K562 (cell line): ENCODE results near the gene ITGBL1. TPM values are rescaled to one million over a fixed set of nuclear protein-coding genes. Genes with fewer than 3 reads are reported as not detected.

Experiments used
- ATAC-seq: fragments of 200-7000 bp; cut with Tn5 transposase; 3 replicates; pipeline ENCODE4 v1.9.1; 2020; ENCODE audit warnings: moderate library complexity
- BruUV-seq: library from RNA; stranded (reverse); fragments of 400-500 nt; replicated peaks from 2 replicates; lab custom pipeline; 2021; lab: Mats Ljungman, UMichigan
- CTCF ChIA-PET: fragments of 300-600 bp; formaldehyde crosslinking; extraction: SDS; loops from one replicate; lab custom pipeline; 2021; ENCODE audit warnings: low intra/inter-chr PET ratio; lab: Yijun Ruan, JAX
- POLR2A ChIA-PET: fragments of 300-600, 350-650 bp; sonication (Branson Sonifier 250); formaldehyde crosslinking; extraction: SDS; loops from one replicate; lab custom pipeline; 2021; ENCODE audit warnings: antibody characterized with exemption, inconsistent platforms; lab: Yijun Ruan, JAX
- DNase-seq, 4 experiments: peaks; one replicate each; pipeline versions ENCODE4 v3.0.0 to v3.0.0-alpha.2; 2011 to 2018; ENCODE audit warnings: low spot score in 3 of 4, mixed read lengths in 3 of 4; ENCODE audit errors: extremely low read depth in 1 of 4
- FAIRE-seq: peaks from 2 replicates; lab custom pipeline; 2011; peaks lifted over from hg19 to GRCh38; lab: Jason Lieb, UNC
- H2AFZ ChIP-seq: 2 replicates; pipeline ENCODE4 v1.6.0; 2011; ENCODE audit warnings: low read depth, low read length, control low read depth, inconsistent platforms
- H3K27ac ChIP-seq: fragments of 200-600 bp; 3 replicates; pipeline ENCODE4 v1.8.0; 2011; ENCODE audit warnings: low read depth, mild to moderate bottlenecking, control low read depth, inconsistent platforms, low read length, moderate library complexity, mixed read lengths; ENCODE audit errors: extremely low read depth
- H3K27me3 ChIP-seq, 2 experiments: fragments of 300-600 bp in 1 of 2; 2 replicates in 1 of 2; 3 replicates in 1 of 2; pipeline versions ENCODE4 v1.6.0 to v1.8.0; 2011; ENCODE audit warnings: inconsistent platforms in 2 of 2, low read length in 2 of 2, mild to moderate bottlenecking in 1 of 2, mixed read lengths in 1 of 2, moderate library complexity in 1 of 2; ENCODE audit not compliant: control insufficient read depth in 2 of 2, insufficient read depth in 2 of 2
- H3K36me3 ChIP-seq: fragments of 300-600 bp; 3 replicates; pipeline ENCODE4 v1.8.0; 2011; ENCODE audit warnings: mild to moderate bottlenecking, low read length, inconsistent platforms; ENCODE audit not compliant: control insufficient read depth, insufficient read depth
- H3K4me1 ChIP-seq, 2 experiments: fragments of 200-600 bp in 1 of 2; replicated peaks in 1 of 2; 2 replicates in 1 of 2; 3 replicates in 1 of 2; pipeline versions ENCODE4 v1.5.1 to v1.8.0; 2011; ENCODE audit warnings: inconsistent platforms in 2 of 2, low read length in 2 of 2, mild to moderate bottlenecking in 1 of 2, mixed read lengths in 1 of 2, moderate library complexity in 1 of 2; ENCODE audit not compliant: control insufficient read depth in 2 of 2, insufficient read depth in 2 of 2
- H3K4me2 ChIP-seq: 2 replicates; pipeline ENCODE4 v1.6.1; 2011; ENCODE audit warnings: low read length, control low read depth, inconsistent platforms, mixed read lengths; ENCODE audit not compliant: insufficient read depth
- H3K4me3 ChIP-seq: fragments of 200-600 bp; sonication (generic), shearing (Covaris generic); 2 replicates; pipeline ENCODE4 v1.5.1; 2016; ENCODE audit warnings: control low read depth, inconsistent platforms
- H3K79me2 ChIP-seq: fragments of 200-600 bp; 3 replicates; pipeline ENCODE4 v1.8.0; 2011; ENCODE audit warnings: low read length, inconsistent platforms; ENCODE audit not compliant: control insufficient read depth, insufficient read depth
- H3K9ac ChIP-seq, 2 experiments: 2 replicates each; pipeline versions ENCODE4 v1.6.0 to v1.6.1; 2011; ENCODE audit warnings: low read depth in 2 of 2, low read length in 2 of 2, control low read depth in 1 of 2, inconsistent platforms in 1 of 2, mild to moderate bottlenecking in 1 of 2, mixed read lengths in 1 of 2; ENCODE audit not compliant: insufficient read depth in 1 of 2
- H3K9me1 ChIP-seq: one replicate; pipeline ENCODE4 v1.6.0; 2011; ENCODE audit warnings: inconsistent platforms, mild to moderate bottlenecking, low read length, moderate library complexity; ENCODE audit not compliant: control insufficient read depth, insufficient read depth
- H3K9me3 ChIP-seq: replicated peaks from 2 replicates; pipeline ENCODE4 v1.5.1; 2011; ENCODE audit warnings: low read depth, low read length, inconsistent platforms; ENCODE audit not compliant: control insufficient read depth, insufficient read depth
- H4K20me1 ChIP-seq: replicated peaks from 2 replicates; pipeline ENCODE4 v1.6.1; 2011; ENCODE audit warnings: low read length, inconsistent platforms, mixed read lengths; ENCODE audit not compliant: control insufficient read depth, insufficient read depth
- ARID1B ChIP-seq: fragments of 450-650 bp; IDR thresholded peaks from 2 replicates; pipeline ENCODE4 v1.6.1; 2016; ENCODE audit warnings: antibody characterized with exemption, mild to moderate bottlenecking, inconsistent platforms
- BCLAF1 ChIP-seq, 2 experiments: fragments of 450-650 bp in 1 of 2; IDR thresholded peaks; 2 replicates each; pipeline ENCODE4 v1.6.1; 2011 to 2017; ENCODE audit warnings: low read depth in 2 of 2, antibody characterized with exemption in 1 of 2, borderline replicate concordance in 1 of 2, low read length in 1 of 2, mild to moderate bottlenecking in 1 of 2, mixed read lengths in 1 of 2; ENCODE audit not compliant: control insufficient read depth in 1 of 2
- FOXA3 ChIP-seq, 2 experiments: fragments of 450-650 bp in 1 of 2; sonication (generic) in 1 of 2; formaldehyde crosslinking; IDR thresholded peaks in 1 of 2; conservative IDR thresholded peaks in 1 of 2; 2 replicates each; pipeline versions ENCODE4 v1.4.0 to v1.8.0; 2020 to 2022; ENCODE audit warnings: mild to moderate bottlenecking in 2 of 2, missing genetic modification reagents in 1 of 2
- HDAC2 ChIP-seq: fragments of 450-650 bp; IDR thresholded peaks from 2 replicates; pipeline ENCODE4 v1.6.1; 2016; ENCODE audit warnings: mild to moderate bottlenecking
- HMG20B ChIP-seq: fragments of 250-450 bp; sonication (Bioruptor Pico); IDR thresholded peaks from 2 replicates; pipeline ENCODE4 v1.5.0; 2021; ENCODE audit warnings: mild to moderate bottlenecking
- IRF2 ChIP-seq: sonication (generic); formaldehyde crosslinking; IDR thresholded peaks from 2 replicates; pipeline ENCODE4 v1.8.1; 2022; ENCODE audit warnings: mild to moderate bottlenecking, missing genetic modification reagents
- KDM5B ChIP-seq: fragments of 200-600 bp; sonication (generic); IDR thresholded peaks from 2 replicates; pipeline ENCODE4 v1.6.1; 2012; ENCODE audit warnings: low read depth, mild to moderate bottlenecking, moderate library complexity, low read length, control low read depth, inconsistent platforms; ENCODE audit not compliant: insufficient replicate concordance
- KHSRP ChIP-seq: fragments of 450-650 bp; IDR thresholded peaks from 2 replicates; pipeline ENCODE4 v1.6.1; 2017
- PRMT5 ChIP-seq: sonication (generic); formaldehyde crosslinking; IDR thresholded peaks from 2 replicates; pipeline ENCODE4 v1.5.0; 2020; ENCODE audit warnings: missing genetic modification reagents
- in situ Hi-C: fragments of 300-500 bp; cut with MboI; formaldehyde crosslinking; loops from 4 replicates; pipeline ENCODE4 v1.15.0; 2018; ENCODE audit warnings: inconsistent platforms, mixed read lengths
- intact Hi-C: fragments of 100-400 bp; cut with micrococcal nuclease; formaldehyde crosslinking; loops from 2 replicates; pipeline ENCODE4 v1.14.2; 2022
- polyA plus RNA-seq, 8 experiments: library from polyadenylated mRNA; depleted of rRNA in 4 of 8; stranded (reverse) in 5 of 8; unstranded in 3 of 8; fragments of >200 nt; fragmentation: Nextera tagmentation in 2 of 8; fragmentation: Illumina TruSeq in 1 of 8; extraction: Ambion mirVana in 2 of 8; extraction: Trizol in 1 of 8; gene quantifications; 2 replicates each; pipeline versions ENCODE4 v1.2.1 to v1.2.3, GENCODE V29; 2011 to 2014; ENCODE audit warnings: inconsistent platforms in 1 of 8, missing spikeins in 1 of 8
- total RNA-seq, 7 experiments: library from RNA; depleted of rRNA in 6 of 7; stranded (reverse); fragments of >200 nt in 6 of 7; fragmentation: Illumina TruSeq in 2 of 7; extraction: Trizol in 2 of 7; gene quantifications; 2 replicates each; pipeline versions ENCODE4 v1.2.1 to v1.2.3, GENCODE V29; 2011 to 2021; ENCODE audit warnings: low replicate concordance in 1 of 7
- TF ChIP-seq, protein P1 (sequence below), 2 experiments: fragments of 450-650 bp in 1 of 2; sonication (generic) in 1 of 2; formaldehyde crosslinking; conservative IDR thresholded peaks; 2 replicates each; pipeline versions ENCODE4 v1.4.0 to v1.8.1; 2020 to 2022; ENCODE audit warnings: mild to moderate bottlenecking in 1 of 2, missing genetic modification reagents in 1 of 2
- TF ChIP-seq, protein P2 (sequence below): fragments of 450-650 bp; formaldehyde crosslinking; IDR thresholded peaks from 2 replicates; pipeline ENCODE4 v1.4.0; 2020; ENCODE audit warnings: mild to moderate bottlenecking

ITGBL1 gene
- total and polyA plus RNA-seq, 9 of the 15 experiments (the other 6 are each of a cell fraction or from before 2014, with no cell fraction given): 0.04 to 0.73 (median 0.32) TPM; not detected in 1

GRCh38 chr13:101569807-101570206 is 117.3 kb downstream of the ITGBL1 start (continued):
- TF ChIP-seq KDM5B (no peak), ARID1B (no peak), BCLAF1 (IDR thresholded peaks at IDR 0.05; ENCODE audit: borderline replicate concordance in 1 of 2, control insufficient read depth in 1 of 2, low read depth in 2 of 2, low read length in 1 of 2) (no peak)

- no peaks in the 10 kb centered on the region for H3K9me1 ChIP-seq
- no peak overlapping the region for H3K4me3 ChIP-seq
- H3K4me1 ChIP-seq: no peaks in the 10 kb centered on the region
- no peak for ATAC-seq
- no peak overlapping the region for H3K9ac ChIP-seq
- DNase-seq: no peak
- POLR2A ChIA-PET: no interaction called here
- H3K79me2 ChIP-seq: no peaks in the 10 kb centered on the region
- no peak for TF ChIP-seq PRMT5 (CRISPR knock-in tag)
- TF ChIP-seq IRF2 (CRISPR knock-in tag): no peak
- TF ChIP-seq, protein P1, sequence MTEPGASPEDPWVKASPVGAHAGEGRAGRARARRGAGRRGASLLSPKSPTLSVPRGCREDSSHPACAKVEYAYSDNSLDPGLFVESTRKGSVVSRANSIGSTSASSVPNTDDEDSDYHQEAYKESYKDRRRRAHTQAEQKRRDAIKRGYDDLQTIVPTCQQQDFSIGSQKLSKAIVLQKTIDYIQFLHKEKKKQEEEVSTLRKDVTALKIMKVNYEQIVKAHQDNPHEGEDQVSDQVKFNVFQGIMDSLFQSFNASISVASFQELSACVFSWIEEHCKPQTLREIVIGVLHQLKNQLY (CRISPR knock-in tag; conservative IDR thresholded peaks at IDR 0.05): no peak
- TF ChIP-seq, protein P2, sequence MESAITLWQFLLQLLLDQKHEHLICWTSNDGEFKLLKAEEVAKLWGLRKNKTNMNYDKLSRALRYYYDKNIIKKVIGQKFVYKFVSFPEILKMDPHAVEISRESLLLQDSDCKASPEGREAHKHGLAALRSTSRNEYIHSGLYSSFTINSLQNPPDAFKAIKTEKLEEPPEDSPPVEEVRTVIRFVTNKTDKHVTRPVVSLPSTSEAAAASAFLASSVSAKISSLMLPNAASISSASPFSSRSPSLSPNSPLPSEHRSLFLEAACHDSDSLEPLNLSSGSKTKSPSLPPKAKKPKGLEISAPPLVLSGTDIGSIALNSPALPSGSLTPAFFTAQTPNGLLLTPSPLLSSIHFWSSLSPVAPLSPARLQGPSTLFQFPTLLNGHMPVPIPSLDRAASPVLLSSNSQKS (CRISPR knock-in tag): no peak
- no peak for TF ChIP-seq HMG20B (CRISPR knock-in tag)
- TF ChIP-seq HDAC2: no peak
- no peak for TF ChIP-seq FOXA3 (CRISPR knock-in tag; conservative IDR thresholded peaks at IDR 0.05 in 1 of 2, IDR thresholded peaks at IDR 0.05 in 1 of 2)
- no peak for TF ChIP-seq KHSRP
- H4K20me1 ChIP-seq: no peaks in the 10 kb centered on the region
- FAIRE-seq: no peak
- BruUV-seq: no TSS peak
- in situ Hi-C loops: no loop called here
- H2AFZ ChIP-seq: no peak overlapping the region
- H3K36me3 ChIP-seq: no peaks in the 10 kb centered on the region
- CTCF ChIA-PET: no interaction called here
- no peaks in the 10 kb centered on the region for H3K9me3 ChIP-seq
- H3K4me2 ChIP-seq: no peak overlapping the region
- H3K27ac ChIP-seq: no peak overlapping the region
- no peaks in the 10 kb centered on the region for H3K27me3 ChIP-seq
- intact Hi-C loops: no loop called here
Observed at GRCh38 chr13:101570410-101570809, 117.9 kb downstream of the ITGBL1 start.
